K562 treated with DMSO at 1 percent for 12 hours (cell line): ENCODE measurements around the gene ZNF813. TPM values are rescaled to one million over a fixed set of nuclear protein-coding genes. Genes with fewer than 3 reads are reported as not detected.

Experiments
- total RNA-seq: library from RNA; unstranded; fragments of 300-600 nt; gene quantifications from 2 replicates; pipeline ENCODE4 v1.2.3, GENCODE V29; 2022; ENCODE audit not compliant: insufficient read depth

Gene ZNF813
- total RNA-seq = 1.3 and 3.0 TPM in 2 replicates

GRCh38 chr19:53467485-53468262, at the start of gene ZNF813:
Gene ZNF813, plus strand, starts transcription at chr19:53467733. Its CDS starts 16,090 bp downstream, at chr19:53483823.

GRCh38 chr19:53431399-53432087, 36.0 kb upstream of the ZNF813 start, which contains the start of gene ZNF761:
Gene ZNF761, plus strand, starts transcription at chr19:53431984. Its CDS starts 15,285 bp downstream, at chr19:53447269.

GRCh38 chr19:53537521-53538377, 70.2 kb downstream of the ZNF813 start, which contains the start of gene ZNF331:
Gene ZNF331, plus strand, starts transcription at chr19:53538145. Its CDS starts 31,232 bp downstream, at chr19:53569377.

Other genes starting within 250 kb of the ZNF813 start
- 0.24 and 2.3 TPM in 2 replicates for gene ZNF677, start 212.9 kb upstream of the ZNF813 start, total RNA-seq
- gene VN1R2, start 209.4 kb upstream of the ZNF813 start, total RNA-seq = not detected in 2 replicates
- not detected in 2 replicates for gene VN1R4, start 200.0 kb upstream of the ZNF813 start, total RNA-seq
- 1.1 and 4.4 TPM in 2 replicates for gene ZNF845, start 134.0 kb upstream of the ZNF813 start, total RNA-seq
- gene ZNF525, start 102.0 kb upstream of the ZNF813 start, total RNA-seq = 0.44 and 3.2 TPM in 2 replicates
- 3.6 and 6.8 TPM in 2 replicates for gene ZNF765, start 72.6 kb upstream of the ZNF813 start, total RNA-seq
- gene ZNF761, start 35.7 kb upstream of the ZNF813 start, total RNA-seq = 7.2 and 11.8 TPM in 2 replicates
- gene ZNF331, start 70.4 kb downstream of the ZNF813 start, total RNA-seq = 1.9 and 6.2 TPM in 2 replicates
- gene DPRX, start 164.3 kb downstream of the ZNF813 start, total RNA-seq = not detected in 2 replicates